OCI-LY1 (cell line): Measurements from ENCODE around the gene MB.
A peak's percentile ranks its signal among the peaks of the same experiment; 100 is the strongest.
"Not testable (repeated sequence)": the region's sequence is repeated elsewhere in the genome, so short reads cannot be mapped to it uniquely, and the experiment has no call there.

ENCODE experiments used
- H2AFZ ChIP-seq: fragments of 200-600 bp; sonication (generic), shearing (Covaris generic); 2 replicates; pipeline ENCODE4 v1.6.0; 2014; ENCODE audit warnings: antibody characterized with exemption, mild to moderate bottlenecking, low read length
- H3F3A ChIP-seq: fragments of 200-600 bp; sonication (generic), shearing (Covaris generic); 2 replicates; pipeline ENCODE4 v1.6.0; 2014; ENCODE audit warnings: mild to moderate bottlenecking, antibody characterized with exemption, low read length, moderate library complexity; ENCODE audit not compliant: insufficient read depth
- H3K27ac ChIP-seq: fragments of 200-600 bp; sonication (generic); 2 replicates; pipeline ENCODE4 v1.5.1; 2014; ENCODE audit warnings: low read length, mixed run types, mild to moderate bottlenecking, low read depth; ENCODE audit not compliant: poor library complexity, severe bottlenecking
- H3K27me3 ChIP-seq: fragments of 200-600 bp; sonication (generic); 2 replicates; pipeline ENCODE4 v1.6.0; 2014; ENCODE audit warnings: antibody characterized with exemption, mild to moderate bottlenecking, low read length, moderate library complexity; ENCODE audit not compliant: insufficient read depth
- H3K36me3 ChIP-seq: fragments of 200-600 bp; sonication (generic); 2 replicates; pipeline ENCODE4 v1.6.1; 2014; ENCODE audit warnings: mild to moderate bottlenecking, antibody characterized with exemption, low read length, moderate library complexity, mixed read lengths; ENCODE audit not compliant: insufficient read depth
- H3K4me1 ChIP-seq: fragments of 200-600 bp; sonication (generic); 2 replicates; pipeline ENCODE4 v1.5.1; 2014; ENCODE audit warnings: mild to moderate bottlenecking, low read length, moderate library complexity; ENCODE audit not compliant: insufficient read depth, severe bottlenecking
- H3K4me2 ChIP-seq: fragments of 200-600 bp; sonication (generic), shearing (Covaris generic); 2 replicates; pipeline ENCODE4 v1.6.1; 2014; ENCODE audit warnings: low read length
- H3K4me3 ChIP-seq: fragments of 200-600 bp; sonication (generic); 2 replicates; pipeline ENCODE4 v1.5.1; 2014; ENCODE audit warnings: low read length, low read depth, mild to moderate bottlenecking, mixed read lengths; ENCODE audit not compliant: poor library complexity, severe bottlenecking
- H3K79me2 ChIP-seq: fragments of 200-600 bp; shearing (Covaris generic); 2 replicates; pipeline ENCODE4 v1.6.1; 2016; ENCODE audit warnings: mixed run types, low read length, mixed read lengths; ENCODE audit not compliant: insufficient read depth
- H3K9ac ChIP-seq: fragments of 200-600 bp; sonication (generic), shearing (Covaris generic); 2 replicates; pipeline ENCODE4 v1.6.1; 2014; ENCODE audit warnings: mild to moderate bottlenecking, low read length, mixed read lengths
- H3K9me2 ChIP-seq: fragments of 200-600 bp; sonication (generic), shearing (Covaris generic); 2 replicates; pipeline ENCODE4 v1.6.1; 2014; ENCODE audit warnings: low read depth, mild to moderate bottlenecking, low read length, mixed read lengths
- H3K9me3 ChIP-seq: fragments of 200-600 bp; shearing (Covaris generic); 2 replicates; pipeline ENCODE4 v1.6.1; 2014; ENCODE audit warnings: low read length, mixed read lengths
- H4K20me1 ChIP-seq: fragments of 200-600 bp; sonication (generic), shearing (Covaris generic); 2 replicates; pipeline ENCODE4 v1.6.0; 2016; ENCODE audit warnings: mild to moderate bottlenecking, low read length; ENCODE audit not compliant: insufficient read depth
- EZH2 ChIP-seq: fragments of 200-600 bp; sonication (generic), shearing (Covaris generic); IDR thresholded peaks from 2 replicates; pipeline ENCODE4 v1.8.0; 2017; ENCODE audit warnings: borderline replicate concordance, mixed run types, mild to moderate bottlenecking, antibody characterized with exemption, low read length, moderate library complexity, mixed read lengths
- TF ChIP-seq, protein P1 (sequence below): fragments of 200-600 bp; sonication (generic), shearing (Covaris generic); IDR thresholded peaks from 2 replicates; pipeline ENCODE4 v1.5.1; 2017; ENCODE audit warnings: mild to moderate bottlenecking, antibody characterized with exemption, low read length, moderate library complexity, mixed read lengths

Gene MB

DNA sequence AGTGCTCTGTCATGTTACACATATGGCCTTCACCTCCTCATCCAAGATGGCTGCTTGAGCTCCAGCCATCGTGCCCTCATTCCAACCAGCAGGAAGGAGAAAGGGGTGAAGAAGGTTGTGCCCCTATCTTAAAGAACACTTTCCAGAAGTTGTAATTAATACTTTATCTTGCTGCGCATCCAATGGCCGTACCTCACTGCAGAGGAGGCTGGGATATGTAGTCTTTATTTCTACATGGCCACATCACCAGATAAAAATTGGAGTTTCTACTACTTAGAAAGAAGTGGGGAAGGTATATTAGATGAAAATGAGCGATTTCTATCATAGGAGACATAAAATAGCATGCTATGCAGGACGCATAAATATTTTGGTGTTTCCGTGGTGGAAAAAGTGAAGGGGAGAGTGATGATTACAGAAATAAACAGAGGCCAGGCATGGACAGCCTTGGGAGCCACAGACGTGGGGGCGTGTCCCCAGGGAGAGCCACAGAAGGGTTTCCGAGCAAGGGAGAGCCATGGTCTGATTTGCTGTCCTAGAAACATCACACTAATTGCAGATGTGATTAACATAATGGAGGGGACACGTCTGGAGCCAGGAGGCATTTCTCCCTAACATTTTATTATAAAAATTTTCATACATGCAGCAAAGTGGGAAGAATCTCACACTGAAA lies 8.8 kb upstream of the MB start:
- H4K20me1 ChIP-seq, result no peaks in the 10 kb centered on the region
- no peak for TF ChIP-seq EZH2
- TF ChIP-seq, protein P1, sequence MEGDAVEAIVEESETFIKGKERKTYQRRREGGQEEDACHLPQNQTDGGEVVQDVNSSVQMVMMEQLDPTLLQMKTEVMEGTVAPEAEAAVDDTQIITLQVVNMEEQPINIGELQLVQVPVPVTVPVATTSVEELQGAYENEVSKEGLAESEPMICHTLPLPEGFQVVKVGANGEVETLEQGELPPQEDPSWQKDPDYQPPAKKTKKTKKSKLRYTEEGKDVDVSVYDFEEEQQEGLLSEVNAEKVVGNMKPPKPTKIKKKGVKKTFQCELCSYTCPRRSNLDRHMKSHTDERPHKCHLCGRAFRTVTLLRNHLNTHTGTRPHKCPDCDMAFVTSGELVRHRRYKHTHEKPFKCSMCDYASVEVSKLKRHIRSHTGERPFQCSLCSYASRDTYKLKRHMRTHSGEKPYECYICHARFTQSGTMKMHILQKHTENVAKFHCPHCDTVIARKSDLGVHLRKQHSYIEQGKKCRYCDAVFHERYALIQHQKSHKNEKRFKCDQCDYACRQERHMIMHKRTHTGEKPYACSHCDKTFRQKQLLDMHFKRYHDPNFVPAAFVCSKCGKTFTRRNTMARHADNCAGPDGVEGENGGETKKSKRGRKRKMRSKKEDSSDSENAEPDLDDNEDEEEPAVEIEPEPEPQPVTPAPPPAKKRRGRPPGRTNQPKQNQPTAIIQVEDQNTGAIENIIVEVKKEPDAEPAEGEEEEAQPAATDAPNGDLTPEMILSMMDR, result no peak
- no peaks in the 10 kb centered on the region for H3K36me3 ChIP-seq
- no peak overlapping the region for H3K27ac ChIP-seq
- no peaks in the 10 kb centered on the region for H3F3A ChIP-seq
- peaks cover 18% of the 10 kb centered on the region for H3K4me1 ChIP-seq
- no peaks in the 10 kb centered on the region for H3K9me2 ChIP-seq
- H3K9me3 ChIP-seq, result 0 out of 2 replicates have a peak, but pooled peaks cover 3% of the 10 kb centered on the region
- no peak overlapping the region for H2AFZ ChIP-seq
- H3K4me2 ChIP-seq, result 0 out of 2 replicates have a peak overlapping the region, but pooled peaks have one; percentile 6
- H3K9ac ChIP-seq, result no peak overlapping the region
- no peaks in the 10 kb centered on the region for H3K79me2 ChIP-seq
- no peak overlapping the region for H3K4me3 ChIP-seq
- H3K27me3 ChIP-seq, result no peaks in the 10 kb centered on the region

DNA sequence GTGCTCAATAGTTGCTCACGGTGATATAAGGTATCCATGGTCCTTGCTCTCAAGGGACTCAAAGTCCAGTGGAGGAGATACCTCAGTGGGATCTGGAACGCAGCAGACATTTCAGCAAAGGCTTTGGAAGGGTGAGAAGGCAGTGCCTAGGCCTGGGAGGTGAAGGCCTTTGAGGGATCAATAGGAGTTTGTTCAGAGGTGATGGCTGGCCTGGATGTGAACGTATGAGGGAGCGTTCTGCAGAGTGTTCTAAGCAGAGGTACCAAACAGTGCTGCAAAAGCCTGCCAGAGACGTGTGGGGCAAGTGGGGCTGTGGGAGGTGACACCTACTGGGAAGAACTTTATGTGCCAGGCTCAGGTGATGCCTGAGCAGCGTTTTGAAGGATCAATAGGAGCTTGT lies 7.4 kb upstream of the MB start:
- Histone ChIP-seq H4K20me1 (no peaks in the 10 kb centered on the region), H3K27ac (no peak overlapping the region), H3K9me3 (0 out of 2 replicates have a peak, but pooled peaks cover 3% of the 10 kb centered on the region), H3K79me2 (no peaks in the 10 kb centered on the region), H3K4me3 (no peak overlapping the region), H3F3A (no peaks in the 10 kb centered on the region), H3K9me2 (no peaks in the 10 kb centered on the region), H3K4me1 (peaks cover 9% of the 10 kb centered on the region), H3K4me2 (no peak overlapping the region), H3K9ac (no peak overlapping the region), H2AFZ (no peak overlapping the region), H3K36me3 (no peaks in the 10 kb centered on the region), H3K27me3 (no peaks in the 10 kb centered on the region)
- TF ChIP-seq EZH2, result no peak
- TF ChIP-seq, protein P1, result no peak

DNA sequence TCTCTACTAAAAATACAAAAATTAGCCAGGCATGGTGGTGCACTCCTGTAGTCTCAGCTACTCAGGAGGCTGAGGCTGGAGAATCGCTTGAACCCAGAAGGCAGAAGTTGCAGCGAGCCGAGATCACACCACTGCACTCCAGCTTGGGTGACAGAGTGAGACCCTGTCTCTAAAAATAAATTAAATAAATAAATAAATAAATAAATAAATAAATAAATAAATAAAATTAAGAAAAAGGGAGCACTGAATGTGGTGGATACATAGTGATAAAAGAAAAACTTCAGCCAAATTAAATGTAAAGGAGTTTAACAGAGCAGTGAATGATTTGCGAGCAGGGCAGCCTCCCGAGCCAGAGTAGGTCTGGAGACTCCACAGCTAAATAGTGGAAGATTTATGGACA lies 6.8 kb upstream of the MB start:
- not testable (repeated sequence) for H3K9me2 ChIP-seq, H3K27ac ChIP-seq, H3K4me1 ChIP-seq, H3K79me2 ChIP-seq, H3K9ac ChIP-seq, H2AFZ ChIP-seq, H3K9me3 ChIP-seq, H4K20me1 ChIP-seq, H3K27me3 ChIP-seq, H3K4me3 ChIP-seq, H3F3A ChIP-seq, H3K4me2 ChIP-seq, H3K36me3 ChIP-seq
